ENCODE measurements around the gene MAPK8IP3. TPM values are rescaled to one million over a fixed set of nuclear protein-coding genes. Genes with fewer than 3 reads are reported as not detected.

Gene MAPK8IP3
- polyA plus RNA-seq, 1 donor (not counting 4 experiments of a cell fraction or from before 2014, with no cell fraction given) = 11.7 TPM

DNA sequence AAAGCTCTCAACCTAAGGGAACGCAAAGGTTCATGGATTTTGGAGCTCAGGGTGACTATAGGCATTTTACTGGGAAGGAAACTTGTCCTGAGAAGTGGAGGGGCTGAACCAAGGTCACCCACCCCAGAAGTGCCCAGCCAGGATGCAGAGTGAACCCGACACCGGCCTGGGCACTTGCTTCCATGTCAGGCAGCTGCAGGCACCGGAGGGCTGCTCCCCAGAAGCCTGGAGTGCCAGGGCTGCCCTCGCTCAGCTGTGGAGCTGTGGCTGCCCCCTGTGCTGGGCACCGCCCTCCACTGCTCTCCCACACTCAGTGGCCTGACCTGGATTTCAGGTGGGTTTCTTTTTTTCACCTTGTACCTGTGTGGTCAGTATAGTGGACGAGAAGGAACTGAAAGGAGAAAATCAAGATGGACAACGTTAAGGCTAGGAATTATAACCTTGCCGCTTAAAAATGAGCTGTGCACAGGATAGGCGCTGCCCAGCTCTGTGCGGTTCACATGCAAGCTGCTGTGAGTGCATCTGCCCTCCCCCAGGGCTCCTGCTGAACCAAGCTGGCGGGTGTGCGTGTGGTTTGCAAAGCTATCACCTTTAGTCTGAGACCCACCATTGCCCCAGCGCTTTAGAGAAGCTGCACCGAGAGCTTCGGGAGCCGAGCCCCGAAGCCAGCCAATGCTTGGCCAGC is 2.2 kb downstream of the MAPK8IP3 start:
- Histone ChIP-seq H3K4me2 (ENCODE audit: control insufficient read depth, extremely low read depth, insufficient read depth, low read depth, low read length) (peak overlapping the region; percentile 92), H4K20me1 (ENCODE audit: control insufficient read depth, extremely low read depth, insufficient read depth, low read length) (no peaks in the 10 kb centered on the region), H2AFZ (ENCODE audit: control insufficient read depth, low read length) (no peak overlapping the region), H3K9me1 (ENCODE audit: control insufficient read depth, extremely low read depth, insufficient read depth, low read length) (peaks cover 2% of the 10 kb centered on the region), H3K27me3 (ENCODE audit: control insufficient read depth, extremely low read depth, insufficient read depth, low read length) (no peaks in the 10 kb centered on the region), H3K27ac (ENCODE audit: control insufficient read depth, insufficient read depth, low read length) (no peak overlapping the region), H3K79me2 (ENCODE audit: control insufficient read depth, insufficient read depth, low read length) (peaks cover 61% of the 10 kb centered on the region), H3K4me1 (ENCODE audit: control insufficient read depth, extremely low read depth, insufficient read depth, low read length) (peaks cover 22% of the 10 kb centered on the region), H3K9me3 (ENCODE audit: control insufficient read depth, low read depth, low read length) (no peaks in the 10 kb centered on the region), H3K4me3 (ENCODE audit: control insufficient read depth in 2 of 3, extremely low read depth in 1 of 3, insufficient read depth in 2 of 3, low read depth in 1 of 3, low read length in 3 of 3) (peak overlapping the region in 1 of 3 experiments; percentile 93), H3K9ac (ENCODE audit: control insufficient read depth, extremely low read depth, insufficient read depth, low read length) (peak overlapping the region; percentile 73), H3K36me3 (ENCODE audit: control insufficient read depth in 2 of 2, extremely low read depth in 1 of 2, insufficient read depth in 2 of 2, low read length in 2 of 2) (peaks cover 0 to 4% of the 10 kb centered on the region in 2 experiments)
- no peak for TF ChIP-seq EZH2 (IDR thresholded peaks at IDR 0.05; ENCODE audit: low read length)
- TF ChIP-seq, protein P1, sequence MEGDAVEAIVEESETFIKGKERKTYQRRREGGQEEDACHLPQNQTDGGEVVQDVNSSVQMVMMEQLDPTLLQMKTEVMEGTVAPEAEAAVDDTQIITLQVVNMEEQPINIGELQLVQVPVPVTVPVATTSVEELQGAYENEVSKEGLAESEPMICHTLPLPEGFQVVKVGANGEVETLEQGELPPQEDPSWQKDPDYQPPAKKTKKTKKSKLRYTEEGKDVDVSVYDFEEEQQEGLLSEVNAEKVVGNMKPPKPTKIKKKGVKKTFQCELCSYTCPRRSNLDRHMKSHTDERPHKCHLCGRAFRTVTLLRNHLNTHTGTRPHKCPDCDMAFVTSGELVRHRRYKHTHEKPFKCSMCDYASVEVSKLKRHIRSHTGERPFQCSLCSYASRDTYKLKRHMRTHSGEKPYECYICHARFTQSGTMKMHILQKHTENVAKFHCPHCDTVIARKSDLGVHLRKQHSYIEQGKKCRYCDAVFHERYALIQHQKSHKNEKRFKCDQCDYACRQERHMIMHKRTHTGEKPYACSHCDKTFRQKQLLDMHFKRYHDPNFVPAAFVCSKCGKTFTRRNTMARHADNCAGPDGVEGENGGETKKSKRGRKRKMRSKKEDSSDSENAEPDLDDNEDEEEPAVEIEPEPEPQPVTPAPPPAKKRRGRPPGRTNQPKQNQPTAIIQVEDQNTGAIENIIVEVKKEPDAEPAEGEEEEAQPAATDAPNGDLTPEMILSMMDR (optimal IDR thresholded peaks at IDR 0.05 in 1 of 3, IDR thresholded peaks at IDR 0.05 in 1 of 3, conservative IDR thresholded peaks at IDR 0.05 in 1 of 3; ENCODE audit: extremely low read depth in 1 of 3, insufficient read depth in 2 of 3, low read length in 3 of 3) = no peak
- DNase-seq (ENCODE audit: low read depth, low spot score) (no peak), FAIRE-seq (no peak)
- dilution Hi-C loops (cut with MboI; ENCODE audit: extremely low pct_ligation_motif_present, low sequenced_read_pairs) = no loop called here

DNA sequence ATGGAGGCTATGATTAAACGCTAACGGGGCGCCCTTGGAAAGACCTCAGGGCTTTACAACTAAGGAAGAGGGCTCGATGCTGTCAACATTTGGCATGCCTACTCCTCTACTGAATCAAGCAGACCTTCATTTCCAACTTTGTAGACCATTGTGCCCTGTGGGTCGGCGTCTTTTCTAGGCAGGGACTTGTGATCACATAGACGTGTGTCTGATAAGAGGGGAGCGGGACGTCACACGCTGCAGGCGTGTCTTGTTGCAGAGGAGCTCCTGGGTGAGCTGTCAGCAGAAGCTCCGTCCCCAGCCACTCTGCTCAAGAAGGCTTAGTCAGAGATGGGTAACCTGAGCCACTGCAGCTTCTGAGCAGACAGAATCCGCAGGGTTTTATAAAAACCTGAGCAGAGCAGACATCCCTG is 2.8 kb downstream of the MAPK8IP3 start:
- Histone ChIP-seq H3K27ac (ENCODE audit: control insufficient read depth, insufficient read depth, low read length) (no peak overlapping the region), H3K9me1 (ENCODE audit: control insufficient read depth, extremely low read depth, insufficient read depth, low read length) (peaks cover 2% of the 10 kb centered on the region), H3K79me2 (ENCODE audit: control insufficient read depth, insufficient read depth, low read length) (peaks cover 66% of the 10 kb centered on the region), H3K27me3 (ENCODE audit: control insufficient read depth, extremely low read depth, insufficient read depth, low read length) (no peaks in the 10 kb centered on the region), H3K9me3 (ENCODE audit: control insufficient read depth, low read depth, low read length) (no peaks in the 10 kb centered on the region), H3K36me3 (ENCODE audit: control insufficient read depth in 2 of 2, extremely low read depth in 1 of 2, insufficient read depth in 2 of 2, low read length in 2 of 2) (peaks cover 0 to 4% of the 10 kb centered on the region in 2 experiments), H3K4me2 (ENCODE audit: control insufficient read depth, extremely low read depth, insufficient read depth, low read depth, low read length) (no peak overlapping the region), H3K4me3 (ENCODE audit: control insufficient read depth in 2 of 3, extremely low read depth in 1 of 3, insufficient read depth in 2 of 3, low read depth in 1 of 3, low read length in 3 of 3) (no peak overlapping the region), H3K9ac (ENCODE audit: control insufficient read depth, extremely low read depth, insufficient read depth, low read length) (no peak overlapping the region), H3K4me1 (ENCODE audit: control insufficient read depth, extremely low read depth, insufficient read depth, low read length) (peaks cover 18% of the 10 kb centered on the region), H2AFZ (ENCODE audit: control insufficient read depth, low read length) (no peak overlapping the region), H4K20me1 (ENCODE audit: control insufficient read depth, extremely low read depth, insufficient read depth, low read length) (no peaks in the 10 kb centered on the region)
- TF ChIP-seq, protein P1 (optimal IDR thresholded peaks at IDR 0.05 in 1 of 3, IDR thresholded peaks at IDR 0.05 in 1 of 3, conservative IDR thresholded peaks at IDR 0.05 in 1 of 3; ENCODE audit: extremely low read depth in 1 of 3, insufficient read depth in 2 of 3, low read length in 3 of 3) = no peak
- no peak for TF ChIP-seq EZH2 (IDR thresholded peaks at IDR 0.05; ENCODE audit: low read length)
- DNase-seq (ENCODE audit: low read depth, low spot score) (no peak), FAIRE-seq (no peak)
- dilution Hi-C loops (cut with MboI; ENCODE audit: extremely low pct_ligation_motif_present, low sequenced_read_pairs) = no loop called here

All from keratinocyte (primary cell).